Cardiac fibroblast (primary cell): ENCODE measurements around the gene MATCAP1.
A peak's percentile ranks its signal among the peaks of the same experiment; 100 is the strongest.

Experiments
- DNase-seq, 2 donors: peaks; one replicate each; pipeline versions ENCODE4 v3.0.0 to v3.0.0-alpha.2; 2010; ENCODE audit warnings: low read depth in 2 of 2
- H3K4me3 ChIP-seq, 2 donors: replicated peaks in 1 of 2; 1 replicate in 1 of 2; 2 replicates in 1 of 2; pipeline ENCODE4 v1.5.1; 2011; ENCODE audit warnings: low read depth in 2 of 2, low read length in 2 of 2, mild to moderate bottlenecking in 2 of 2, moderate library complexity in 1 of 2
- TF ChIP-seq, protein P1 (sequence below): IDR thresholded peaks from one replicate; pipeline ENCODE4 v1.5.1; 2011; ENCODE audit warnings: low read depth, mild to moderate bottlenecking, low read length, inconsistent platforms

Gene MATCAP1

DNA sequence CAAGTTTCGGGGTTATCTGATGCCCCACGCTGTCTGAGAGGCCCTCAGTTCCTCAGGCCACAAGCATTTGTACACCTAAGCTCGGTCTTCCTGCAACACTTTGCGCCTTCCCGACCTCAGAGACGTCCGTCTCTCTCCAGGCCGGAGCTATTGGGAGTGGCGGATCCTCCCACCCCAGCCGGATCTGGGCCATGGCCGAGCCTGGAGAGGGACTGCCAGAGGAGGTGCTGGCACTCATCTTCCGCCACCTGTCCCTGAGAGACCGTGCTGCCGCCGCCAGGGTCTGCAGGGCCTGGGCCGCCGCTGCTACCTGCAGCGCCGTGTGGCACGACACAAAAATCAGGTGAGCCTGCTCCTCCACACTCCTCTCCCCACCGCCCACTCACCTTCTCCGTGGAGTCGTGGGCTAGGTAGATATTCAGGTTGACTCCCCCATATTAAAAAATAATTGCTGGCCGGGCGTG lies 22.1 kb downstream of the MATCAP1 start:
- TF ChIP-seq, protein P1, sequence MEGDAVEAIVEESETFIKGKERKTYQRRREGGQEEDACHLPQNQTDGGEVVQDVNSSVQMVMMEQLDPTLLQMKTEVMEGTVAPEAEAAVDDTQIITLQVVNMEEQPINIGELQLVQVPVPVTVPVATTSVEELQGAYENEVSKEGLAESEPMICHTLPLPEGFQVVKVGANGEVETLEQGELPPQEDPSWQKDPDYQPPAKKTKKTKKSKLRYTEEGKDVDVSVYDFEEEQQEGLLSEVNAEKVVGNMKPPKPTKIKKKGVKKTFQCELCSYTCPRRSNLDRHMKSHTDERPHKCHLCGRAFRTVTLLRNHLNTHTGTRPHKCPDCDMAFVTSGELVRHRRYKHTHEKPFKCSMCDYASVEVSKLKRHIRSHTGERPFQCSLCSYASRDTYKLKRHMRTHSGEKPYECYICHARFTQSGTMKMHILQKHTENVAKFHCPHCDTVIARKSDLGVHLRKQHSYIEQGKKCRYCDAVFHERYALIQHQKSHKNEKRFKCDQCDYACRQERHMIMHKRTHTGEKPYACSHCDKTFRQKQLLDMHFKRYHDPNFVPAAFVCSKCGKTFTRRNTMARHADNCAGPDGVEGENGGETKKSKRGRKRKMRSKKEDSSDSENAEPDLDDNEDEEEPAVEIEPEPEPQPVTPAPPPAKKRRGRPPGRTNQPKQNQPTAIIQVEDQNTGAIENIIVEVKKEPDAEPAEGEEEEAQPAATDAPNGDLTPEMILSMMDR: no peak
- peak overlapping the region in 1 of 2 donors; percentile 1 for H3K4me3 ChIP-seq
- no peak for DNase-seq

DNA sequence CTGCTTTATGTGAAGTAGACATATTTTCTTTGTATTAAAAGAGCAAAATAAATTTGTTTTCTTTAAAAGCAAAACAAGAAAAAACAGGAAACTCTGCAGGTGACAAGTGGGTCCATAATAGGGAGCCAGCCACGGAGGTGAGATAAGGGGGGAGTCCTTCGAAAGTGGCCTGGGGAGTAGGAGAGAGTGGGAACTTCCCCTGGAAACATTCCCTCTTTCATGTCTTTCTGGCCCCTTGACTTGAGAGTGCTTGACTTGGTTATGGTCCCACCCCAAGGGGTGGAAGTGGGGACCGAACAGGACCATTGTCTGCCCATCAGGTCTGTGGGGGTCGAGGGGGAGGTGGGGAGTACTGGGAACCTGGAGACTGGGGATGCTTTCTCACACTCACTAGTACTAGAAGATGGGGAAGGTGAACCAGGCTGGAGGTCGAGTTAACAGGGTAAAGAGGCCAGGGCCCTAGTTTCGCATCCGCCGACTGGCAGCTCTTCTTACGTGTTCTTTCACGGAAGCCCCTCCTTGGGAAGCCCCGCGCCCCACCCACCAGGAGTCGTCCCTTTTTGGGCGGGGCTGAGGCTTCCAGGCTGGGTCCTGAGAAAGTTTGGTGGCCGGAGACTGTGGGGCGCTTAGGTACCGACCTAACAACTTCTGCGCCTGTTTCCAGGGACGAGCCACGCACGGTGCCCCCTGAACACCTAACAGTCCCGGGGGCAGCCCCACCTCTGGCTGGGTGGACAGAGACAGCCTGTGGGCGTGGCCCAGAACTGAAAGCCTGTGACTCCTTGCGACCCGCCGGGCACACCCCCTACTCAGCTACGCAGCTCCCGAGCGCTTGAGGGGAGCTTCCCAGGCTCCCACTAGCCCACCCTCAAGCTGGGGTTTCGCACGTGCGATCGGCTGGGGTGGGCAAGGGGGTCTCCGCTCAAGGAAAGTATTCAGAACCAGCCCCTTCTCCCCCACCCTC lies 24.8 kb downstream of the MATCAP1 start:
- peak in 1 of 2 donors; percentile 35 for DNase-seq
- H3K4me3 ChIP-seq: peak overlapping the region; percentile 97
- TF ChIP-seq, protein P1: no peak

DNA sequence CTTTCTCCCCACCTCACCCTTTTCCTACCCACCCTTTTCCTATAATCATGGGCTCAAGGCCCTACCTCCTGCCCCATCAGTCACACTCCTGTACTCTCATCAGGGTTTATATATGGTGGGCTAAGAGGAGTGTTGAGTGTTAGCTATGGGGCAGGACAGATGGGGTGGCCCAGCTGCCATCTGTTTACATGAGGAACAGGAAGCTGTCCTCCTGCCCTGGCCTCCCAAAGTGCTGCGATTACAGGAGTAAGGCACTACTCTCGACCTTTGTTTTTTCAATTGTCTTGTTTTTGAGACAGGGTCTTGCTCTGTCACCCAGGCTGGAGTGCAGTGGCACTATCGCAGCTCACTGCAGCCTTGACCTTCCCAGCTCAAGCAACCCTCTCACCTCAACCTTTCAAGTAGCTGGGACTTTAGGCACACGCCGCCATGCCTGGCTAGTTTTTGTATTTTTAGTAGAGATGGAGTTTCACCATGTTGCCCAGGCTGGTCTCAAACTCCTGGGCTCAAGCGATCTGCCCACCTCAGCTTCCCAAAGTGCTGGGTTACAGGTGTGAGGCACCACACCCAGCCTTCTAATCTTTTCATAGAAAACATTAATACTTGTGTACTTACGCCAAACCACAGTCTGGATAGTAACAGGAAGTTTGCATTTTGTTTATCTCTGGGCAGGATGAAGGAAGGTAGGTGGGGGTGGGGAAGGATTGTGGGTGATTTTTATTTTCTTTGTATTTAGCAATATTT lies 25.7 kb downstream of the MATCAP1 start:
- no peak overlapping the region for H3K4me3 ChIP-seq
- TF ChIP-seq, protein P1: no peak
- no peak for DNase-seq

DNA sequence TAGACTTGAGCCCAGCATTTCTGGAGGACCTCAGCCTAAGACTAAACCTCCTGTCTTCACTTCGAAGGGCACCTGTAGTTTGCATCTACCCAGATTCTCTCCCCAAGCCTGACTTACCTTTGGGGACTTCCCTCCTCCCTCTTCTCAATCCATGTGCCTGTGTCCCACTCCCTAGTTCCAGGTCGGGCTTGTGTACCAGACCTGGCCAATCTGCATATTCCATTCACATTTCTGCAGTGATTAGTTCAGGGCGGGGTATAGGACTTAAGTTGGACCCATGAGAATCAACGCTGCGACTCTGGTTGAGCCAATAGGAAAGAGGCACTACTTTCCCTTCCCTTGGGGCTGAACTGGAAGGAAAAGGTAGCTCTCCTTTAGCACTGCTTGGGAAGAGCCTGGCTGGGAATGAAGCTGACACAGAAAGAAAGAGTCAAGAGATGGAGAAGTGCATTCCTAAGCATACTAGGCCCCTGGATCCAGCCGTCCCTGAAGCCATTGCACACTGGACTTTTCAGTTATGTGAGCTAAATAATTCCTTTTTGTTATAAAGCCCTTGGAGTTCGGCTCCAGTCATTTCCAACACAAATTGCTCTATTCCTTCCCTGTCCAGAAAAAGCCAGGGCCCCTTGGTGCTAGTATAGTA lies 26.5 kb downstream of the MATCAP1 start:
- TF ChIP-seq, protein P1: no peak
- DNase-seq: no peak
- H3K4me3 ChIP-seq: no peak overlapping the region

DNA sequence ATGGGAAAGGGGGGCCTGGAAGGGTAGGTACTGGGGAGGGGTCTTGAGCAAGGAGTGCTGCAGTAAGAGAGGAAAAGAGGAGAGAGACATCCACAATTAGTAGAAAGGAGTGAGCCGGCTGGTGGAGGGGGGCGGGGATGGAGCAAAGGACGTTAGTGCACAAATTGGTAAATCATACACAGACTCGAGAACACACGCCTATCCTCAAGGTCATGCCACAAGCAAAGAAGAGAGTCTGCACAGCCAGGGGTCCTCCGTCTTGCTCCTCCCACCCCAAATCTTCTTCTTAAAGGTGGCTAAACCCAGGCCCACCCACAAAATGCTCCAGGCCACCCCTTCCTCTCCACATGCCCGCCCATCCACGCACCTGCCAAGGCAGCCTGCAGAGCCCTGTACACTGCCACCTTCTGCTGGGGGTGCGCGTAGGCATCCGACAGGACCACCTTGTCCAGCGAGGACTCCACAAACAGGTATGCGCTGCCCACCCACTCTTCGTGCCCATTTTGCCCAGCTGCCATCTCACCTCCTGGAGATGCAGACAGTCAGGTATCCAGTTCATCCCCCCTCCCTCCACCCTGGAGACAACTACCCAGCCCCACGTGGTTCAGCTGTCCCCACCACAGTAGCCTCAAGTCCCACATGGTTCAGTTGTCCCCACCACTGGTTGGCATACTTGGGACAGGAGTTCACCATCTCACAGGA lies 27.5 kb downstream of the MATCAP1 start:
- no peak for DNase-seq
- H3K4me3 ChIP-seq: no peak overlapping the region
- TF ChIP-seq, protein P1: no peak
